H1 (cell line): Measurements from ENCODE around the gene ABHD6. TPM values are rescaled to one million over a fixed set of nuclear protein-coding genes. Genes with fewer than 3 reads are reported as not detected.

Source experiments
- CTCF ChIA-PET: fragments of 300-600 bp; sonication (Branson Sonifier 250); formaldehyde crosslinking; loops from one replicate; lab custom pipeline; 2021; ENCODE audit not compliant: partially characterized antibody; lab: Charles Lee
- POLR2A ChIA-PET: fragments of 300-600 bp; sonication (Branson Sonifier 250); formaldehyde crosslinking; loops from one replicate; lab custom pipeline; 2021; ENCODE audit warnings: inconsistent platforms; ENCODE audit not compliant: partially characterized antibody; lab: Charles Lee
- DNase-seq, 2 experiments: peaks; one replicate each; pipeline versions ENCODE4 v3.0.0 to v3.0.0-alpha.2; 2010 to 2022; ENCODE audit warnings: low spot score in 2 of 2, low read depth in 1 of 2, mixed read lengths in 1 of 2
- FAIRE-seq: peaks from 2 replicates; lab custom pipeline; 2011; peaks lifted over from hg19 to GRCh38; lab: Jason Lieb, UNC
- H2AFZ ChIP-seq: 2 replicates; pipeline ENCODE4 v1.8.1; 2012; ENCODE audit warnings: low read length, inconsistent platforms
- H2AK5ac ChIP-seq: 2 replicates; pipeline ENCODE4 v1.6.1; 2013; ENCODE audit warnings: low read depth, low read length
- H2BK120ac ChIP-seq: replicated peaks from 2 replicates; pipeline ENCODE3; 2013; ENCODE audit warnings: low read depth, low read length, inconsistent platforms
- H2BK12ac ChIP-seq: 2 replicates; pipeline ENCODE4 v1.6.1; 2013; ENCODE audit warnings: low read depth, low read length
- H2BK15ac ChIP-seq: 2 replicates; pipeline ENCODE4 v1.6.1; 2013; ENCODE audit warnings: low read length
- H2BK20ac ChIP-seq: 2 replicates; pipeline ENCODE4 v1.6.1; 2013; ENCODE audit warnings: low read length
- H2BK5ac ChIP-seq: 2 replicates; pipeline ENCODE4 v1.6.1; 2013; ENCODE audit warnings: low read depth, low read length
- H3K14ac ChIP-seq: 2 replicates; pipeline ENCODE4 v1.6.1; 2013; ENCODE audit warnings: inconsistent platforms; ENCODE audit not compliant: insufficient read length
- H3K18ac ChIP-seq: 2 replicates; pipeline ENCODE4 v1.6.1; 2013; ENCODE audit warnings: low read length; ENCODE audit errors: extremely low read depth
- H3K23ac ChIP-seq: 2 replicates; pipeline ENCODE4 v1.6.1; 2013; ENCODE audit warnings: inconsistent platforms; ENCODE audit not compliant: insufficient read length
- H3K23me2 ChIP-seq: 2 replicates; pipeline ENCODE4 v1.6.1; 2013; ENCODE audit warnings: low read depth, low read length
- H3K27ac ChIP-seq: 2 replicates; pipeline ENCODE4 v1.6.1; 2011; ENCODE audit warnings: low read depth, low read length, inconsistent platforms
- H3K27me3 ChIP-seq, 4 experiments: replicated peaks in 1 of 4; 1 replicate in 1 of 4; 2 replicates in 3 of 4; pipeline versions ENCODE4 v1.6.1 to v1.8.1; 2011 to 2013; ENCODE audit warnings: low read length in 3 of 4, mild to moderate bottlenecking in 3 of 4, inconsistent platforms in 2 of 4, mixed read lengths in 2 of 4, moderate library complexity in 1 of 4; ENCODE audit not compliant: control insufficient read depth in 3 of 4, insufficient read depth in 3 of 4; ENCODE audit errors: extremely low read depth in 1 of 4
- H3K36me3 ChIP-seq, 4 experiments: 2 replicates each; pipeline versions ENCODE4 v1.6.1 to v1.8.1; 2011 to 2013; ENCODE audit warnings: mild to moderate bottlenecking in 4 of 4, low read length in 3 of 4, moderate library complexity in 2 of 4, control low read depth in 1 of 4, inconsistent platforms in 1 of 4; ENCODE audit not compliant: insufficient read depth in 4 of 4, control insufficient read depth in 2 of 4
- H3K4ac ChIP-seq: replicated peaks from 2 replicates; pipeline ENCODE3; 2013; ENCODE audit warnings: low read length, low read depth, mixed read lengths, inconsistent platforms; ENCODE audit not compliant: insufficient read length
- H3K4me1 ChIP-seq, 4 experiments: replicated peaks in 1 of 4; 1 replicate in 1 of 4; 2 replicates in 3 of 4; pipeline versions ENCODE4 v1.6.1 to v1.8.1; 2011 to 2013; ENCODE audit warnings: low read length in 3 of 4, inconsistent platforms in 2 of 4, mixed read lengths in 1 of 4; ENCODE audit not compliant: insufficient read depth in 4 of 4, control insufficient read depth in 3 of 4
- H3K4me2 ChIP-seq, 2 experiments: 2 replicates each; pipeline versions ENCODE4 v1.6.1 to v1.8.1; 2011 to 2013; ENCODE audit warnings: low read depth in 2 of 2, low read length in 2 of 2, control low read depth in 1 of 2, inconsistent platforms in 1 of 2, mild to moderate bottlenecking in 1 of 2; ENCODE audit not compliant: insufficient read depth in 1 of 2
- H3K4me3 ChIP-seq, 4 experiments: fragments of 200-600, 300-600 bp in 1 of 4; sonication (generic), shearing (Covaris generic), sonication (Bioruptor Twin) in 1 of 4; 2 replicates each; pipeline versions ENCODE4 v1.5.1 to v1.8.1; 2011 to 2016; ENCODE audit warnings: low read length in 4 of 4, low read depth in 3 of 4, control low read depth in 2 of 4, inconsistent platforms in 2 of 4, mild to moderate bottlenecking in 2 of 4, mixed read lengths in 1 of 4, moderate library complexity in 1 of 4; ENCODE audit not compliant: insufficient read depth in 2 of 4; ENCODE audit errors: extremely low read depth in 1 of 4
- H3K56ac ChIP-seq: replicated peaks from 2 replicates; pipeline ENCODE3; 2013; ENCODE audit warnings: low read depth, mild to moderate bottlenecking, mixed read lengths, low read length, inconsistent platforms; ENCODE audit not compliant: insufficient read length
- H3K79me1 ChIP-seq: 2 replicates; pipeline ENCODE4 v1.6.1; 2013; ENCODE audit warnings: low read depth, low read length, control low read depth
- H3K79me2 ChIP-seq, 2 experiments: 2 replicates each; pipeline versions ENCODE4 v1.6.1 to v1.8.1; 2012 to 2013; ENCODE audit warnings: low read length in 2 of 2, mild to moderate bottlenecking in 2 of 2, inconsistent platforms in 1 of 2; ENCODE audit not compliant: insufficient read depth in 2 of 2, control insufficient read depth in 1 of 2
- H3K9ac ChIP-seq, 4 experiments: replicated peaks in 1 of 4; 1 replicate in 1 of 4; 2 replicates in 3 of 4; pipeline versions ENCODE4 v1.6.1 to v1.8.1; 2011 to 2013; ENCODE audit warnings: low read depth in 3 of 4, low read length in 3 of 4, control low read depth in 2 of 4, mild to moderate bottlenecking in 2 of 4, moderate library complexity in 2 of 4, inconsistent platforms in 1 of 4; ENCODE audit errors: extremely low read depth in 1 of 4
- H3K9me3 ChIP-seq, 2 experiments: 2 replicates each; pipeline versions ENCODE4 v1.6.1 to v1.8.1; 2012 to 2013; ENCODE audit warnings: mild to moderate bottlenecking in 2 of 2, moderate library complexity in 2 of 2, control low read depth in 1 of 2, inconsistent platforms in 1 of 2, low read depth in 1 of 2, low read length in 1 of 2, mixed read lengths in 1 of 2; ENCODE audit not compliant: insufficient read depth in 2 of 2
- H4K20me1 ChIP-seq, 2 experiments: replicated peaks in 1 of 2; 2 replicates each; pipeline versions ENCODE3 to v1.8.1; 2011 to 2013; ENCODE audit warnings: inconsistent platforms in 2 of 2, low read length in 2 of 2, mild to moderate bottlenecking in 1 of 2; ENCODE audit not compliant: insufficient read depth in 2 of 2, control insufficient read depth in 1 of 2
- H4K5ac ChIP-seq: 2 replicates; pipeline ENCODE4 v1.6.1; 2013; ENCODE audit warnings: low read length, low read depth, mixed read lengths, inconsistent platforms; ENCODE audit not compliant: insufficient read length
- H4K8ac ChIP-seq: 2 replicates; pipeline ENCODE4 v1.8.0; 2013; ENCODE audit warnings: mild to moderate bottlenecking, moderate library complexity, low read length, inconsistent platforms; ENCODE audit not compliant: insufficient read depth; ENCODE audit errors: extremely low read depth
- H4K91ac ChIP-seq: replicated peaks from 2 replicates; pipeline ENCODE3; 2013; ENCODE audit warnings: low read length, mixed read lengths, inconsistent platforms; ENCODE audit not compliant: insufficient read length
- BRCA1 ChIP-seq: IDR thresholded peaks from 2 replicates; pipeline ENCODE4 v1.6.1; 2012; ENCODE audit warnings: low read depth, low read length, improper control_type of control experiment
- EGR1 ChIP-seq: IDR thresholded peaks from 2 replicates; pipeline ENCODE4 v1.6.1; 2011; ENCODE audit warnings: low read depth, low read length, borderline replicate concordance
- GABPA ChIP-seq: IDR thresholded peaks from 2 replicates; pipeline ENCODE4 v1.6.1; 2011; ENCODE audit warnings: mild to moderate bottlenecking, low read length, moderate library complexity, borderline replicate concordance; ENCODE audit not compliant: insufficient read depth
- HDAC2 ChIP-seq, 2 experiments: fragments of 300-600 bp in 1 of 2; sonication (generic) in 1 of 2; IDR thresholded peaks; 2 replicates each; pipeline ENCODE4 v1.6.1; 2011 to 2012; ENCODE audit warnings: low read depth in 2 of 2, low read length in 2 of 2, mild to moderate bottlenecking in 2 of 2, moderate library complexity in 2 of 2, borderline replicate concordance in 1 of 2, inconsistent platforms in 1 of 2
- HDAC6 ChIP-seq: IDR thresholded peaks from one replicate; pipeline ENCODE4 v1.7.1; 2012; ENCODE audit warnings: low read depth, mild to moderate bottlenecking, inconsistent platforms, low read length, moderate library complexity
- POLR2A ChIP-seq, 2 experiments: IDR thresholded peaks; 1 replicate in 1 of 2; 2 replicates in 1 of 2; pipeline ENCODE4 v1.6.1; 2011; ENCODE audit warnings: low read depth in 2 of 2, low read length in 2 of 2, mild to moderate bottlenecking in 2 of 2; ENCODE audit errors: control extremely low read depth in 1 of 2
- POLR2AphosphoS5 ChIP-seq: IDR thresholded peaks from 2 replicates; pipeline ENCODE4 v1.6.1; 2011; ENCODE audit warnings: low read depth, low read length
- RNF2 ChIP-seq: fragments of 200-900, 300-1000 bp; sonication (generic); IDR thresholded peaks from 2 replicates; pipeline ENCODE4 v1.7.1; 2016; ENCODE audit warnings: borderline replicate concordance, low read depth, mild to moderate bottlenecking, antibody characterized with exemption, low read length; ENCODE audit not compliant: poor library complexity, severe bottlenecking; ENCODE audit errors: missing control alignments
- SP1 ChIP-seq: IDR thresholded peaks from 2 replicates; pipeline ENCODE4 v1.6.1; 2011; ENCODE audit warnings: low read depth, low read length
- SP4 ChIP-seq: IDR thresholded peaks from 2 replicates; pipeline ENCODE4 v1.6.1; 2012; ENCODE audit warnings: low read length, inconsistent platforms
- SUZ12 ChIP-seq: fragments of 200-600 bp; sonication (generic); IDR thresholded peaks from 2 replicates; pipeline ENCODE4 v1.6.1; 2012; ENCODE audit warnings: mild to moderate bottlenecking, inconsistent platforms, low read length, moderate library complexity, mixed read lengths
- TEAD4 ChIP-seq: IDR thresholded peaks from 2 replicates; pipeline ENCODE4 v1.6.1; 2012; ENCODE audit warnings: low read depth, low read length, inconsistent platforms, mixed read lengths
- WGBS, 2 experiments: shearing (Covaris generic) in 1 of 2; methylation state at CpG; one replicate each; pipeline versions ENCODE4 v1.1.6 to v1.1.7; 2013 to 2015; ENCODE audit warnings: low lambda C conversion rate in 2 of 2, mixed read lengths in 2 of 2, inconsistent platforms in 1 of 2, low coverage in 1 of 2, missing lambda C conversion rate in 1 of 2; ENCODE audit not compliant: insufficient replicate concordance in 2 of 2, insufficient coverage in 1 of 2, insufficient read length in 1 of 2; ENCODE audit errors: extremely low coverage in 1 of 2, missing lambda C conversion rate in 1 of 2; 5-methylcytosine and 5-hydroxymethylcytosine counted together
- polyA plus RNA-seq, 7 experiments: library from polyadenylated mRNA; depleted of rRNA in 3 of 7; stranded (reverse) in 5 of 7; unstranded in 2 of 7; fragments of >200 nt in 5 of 7; fragments of 200-250 nt in 2 of 7; gene quantifications; 1 replicate in 5 of 7; 2 replicates in 1 of 7; 4 replicates in 1 of 7; pipeline versions ENCODE4 v1.2.1 to v1.2.3, GENCODE V29; 2011 to 2013; ENCODE audit warnings: missing spikeins in 2 of 7, mixed read lengths in 2 of 7
- total RNA-seq: library from RNA; stranded (reverse); fragmentation: NEBNext Ultra II Directional; extraction: Animal tissue kit (Norgen Biotek cat#: 25700); gene quantifications from 2 replicates; pipeline ENCODE4 v1.2.1, GENCODE V29; 2021
- TF ChIP-seq, protein P1 (sequence below): IDR thresholded peaks from 2 replicates; pipeline ENCODE4 v1.6.1; 2011; ENCODE audit warnings: low read depth, mild to moderate bottlenecking, low read length; ENCODE audit not compliant: insufficient read depth

The ABHD6 gene
- total and polyA plus RNA-seq, 2 of the 8 experiments (the other 6 are each of a cell fraction or from before 2014, with no cell fraction given): 5.9 to 6.6 TPM

GRCh38 chr3:58326267-58326900 is 88.8 kb downstream of the ABHD6 start:
- H3K23ac ChIP-seq: no peak overlapping the region
- H3K23me2 ChIP-seq: no peaks in the 10 kb centered on the region
- TF ChIP-seq TEAD4 (no peak), HDAC6 (no peak), POLR2A (IDR thresholded peaks at IDR 0.05; ENCODE audit: control extremely low read depth in 1 of 2, low read depth in 2 of 2, low read length in 2 of 2) (no peak), SP4 (no peak), RNF2 (no peak), HDAC2 (IDR thresholded peaks at IDR 0.05; ENCODE audit: borderline replicate concordance in 1 of 2, low read depth in 2 of 2, low read length in 2 of 2) (no peak), SP1 (no peak), BRCA1 (no peak), SUZ12 (no peak), EGR1 (no peak), GABPA (no peak), POLR2AphosphoS5 (no peak)
- TF ChIP-seq, protein P1, sequence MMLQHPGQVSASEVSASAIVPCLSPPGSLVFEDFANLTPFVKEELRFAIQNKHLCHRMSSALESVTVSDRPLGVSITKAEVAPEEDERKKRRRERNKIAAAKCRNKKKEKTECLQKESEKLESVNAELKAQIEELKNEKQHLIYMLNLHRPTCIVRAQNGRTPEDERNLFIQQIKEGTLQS: no peak
- H2AK5ac ChIP-seq: no peak overlapping the region
- H3K79me1 ChIP-seq: no peaks in the 10 kb centered on the region
- no peaks in the 10 kb centered on the region for H3K79me2 ChIP-seq
- H4K5ac ChIP-seq: no peak overlapping the region
- POLR2A ChIA-PET: interaction anchor here (0.7 to 2.7 kb wide), 3 partner anchors 13 to 54 kb away, joined by 3 to 8 read pairs (median 4); partner anchors contain the start of genes HTD2 and RPP14
- no peak overlapping the region for H3K4me2 ChIP-seq
- no peak overlapping the region for H3K18ac ChIP-seq
- no peaks in the 10 kb centered on the region for H3K9me3 ChIP-seq
- H2BK20ac ChIP-seq: no peak overlapping the region
- no peaks in the 10 kb centered on the region for H3K36me3 ChIP-seq
- H3K56ac ChIP-seq: no peak overlapping the region
- no peak overlapping the region for H4K8ac ChIP-seq
- FAIRE-seq: no peak
- H2BK15ac ChIP-seq: no peak overlapping the region
- peaks cover 0 to 6% (median 5%) of the 10 kb centered on the region in 4 experiments; a peak in 4 of 7 replicates for H3K4me1 ChIP-seq
- H3K27me3 ChIP-seq: no peaks in the 10 kb centered on the region
- H2BK12ac ChIP-seq: no peak overlapping the region
- no peak overlapping the region for H3K14ac ChIP-seq
- H2AFZ ChIP-seq: no peak overlapping the region
- no peak overlapping the region for H2BK120ac ChIP-seq
- WGBS, 2 experiments: 87% methylated on average over 8 of the region's 8 CpGs; no CpG with 5 or more reads in 1 of the 2 experiments
- no peak for DNase-seq
- H4K20me1 ChIP-seq: no peaks in the 10 kb centered on the region
- H3K9ac ChIP-seq: no peak overlapping the region
- no peak overlapping the region for H3K4ac ChIP-seq
- no peak overlapping the region for H3K27ac ChIP-seq
- H3K4me3 ChIP-seq: no peak overlapping the region
- H2BK5ac ChIP-seq: no peak overlapping the region
- no peak overlapping the region for H4K91ac ChIP-seq
- CTCF ChIA-PET: interaction anchor here (1.2 to 12.7 kb wide), 4 partner anchors 8 to 19 kb away, joined by 3 to 104 read pairs (median 4); partner anchors contain the start of genes HTD2 and RPP14
